T-helper 1 cell treated with Interleukin-12 subunit alpha and Interleukin-12 subunit beta and Interleukin-4 antibody, amounts not matched to agents 30 ng/mL and 1 ng/mL, for 36 hours (primary cell): ENCODE measurements around the gene MXI1. TPM values are rescaled to one million over a fixed set of nuclear protein-coding genes. Genes with fewer than 3 reads are reported as not detected.
"Not testable (repeated sequence)": the region's sequence is repeated elsewhere in the genome, so short reads cannot be mapped to it uniquely, and the experiment has no call there.

Experiments used
- intact Hi-C: fragments of 100-400 bp; cut with micrococcal nuclease; formaldehyde crosslinking; loops from one replicate; pipeline ENCODE4 v1.15.1; 2024
- total RNA-seq: library from RNA; stranded (reverse); gene quantifications from 2 replicates; pipeline ENCODE4 v1.2.3, GENCODE V29; 2022

The MXI1 gene
- total RNA-seq, 1 donor from 2014 or later, result 16.7 TPM

DNA sequence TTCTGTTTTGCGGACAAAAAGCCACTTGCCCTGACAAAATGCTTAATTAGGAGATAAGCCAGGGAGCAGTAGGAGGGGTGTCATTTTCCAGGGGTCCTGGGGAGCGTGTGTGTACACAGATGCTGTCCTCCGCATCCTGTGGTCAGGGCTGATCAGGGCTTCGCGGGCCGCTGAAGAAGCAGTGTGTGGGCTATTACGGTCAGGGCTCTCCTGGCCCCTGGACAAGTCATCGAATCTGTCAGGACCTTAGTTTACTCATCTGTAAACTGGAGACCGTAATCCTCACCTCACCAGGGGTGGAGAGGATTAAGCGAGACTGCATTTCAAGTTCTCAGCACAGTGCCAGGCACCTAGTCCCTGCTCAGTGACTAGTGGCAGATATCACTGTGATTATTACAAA is 26.0 kb upstream of the MXI1 start:
- intact Hi-C loops, result no loop called here

DNA sequence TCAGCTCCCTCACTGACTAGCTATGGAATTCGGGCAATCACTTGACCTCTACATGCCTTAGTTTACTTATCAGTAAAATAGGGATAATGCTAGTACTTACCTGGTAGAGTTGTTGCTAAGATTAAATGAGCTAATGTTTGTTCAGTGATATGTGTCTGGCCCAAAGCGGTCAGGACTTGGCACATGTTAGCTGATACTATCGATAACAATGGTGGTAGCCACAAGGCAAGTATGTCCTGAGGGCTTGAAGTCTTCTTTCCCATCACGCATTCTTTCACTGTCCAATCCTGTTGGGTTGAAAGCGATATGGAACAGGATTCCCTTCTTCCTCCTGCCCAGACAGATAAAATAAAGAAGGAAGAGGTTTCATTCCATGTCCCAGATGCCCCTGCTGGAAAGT is 25.5 kb upstream of the MXI1 start:
- intact Hi-C loops, result no loop called here

DNA sequence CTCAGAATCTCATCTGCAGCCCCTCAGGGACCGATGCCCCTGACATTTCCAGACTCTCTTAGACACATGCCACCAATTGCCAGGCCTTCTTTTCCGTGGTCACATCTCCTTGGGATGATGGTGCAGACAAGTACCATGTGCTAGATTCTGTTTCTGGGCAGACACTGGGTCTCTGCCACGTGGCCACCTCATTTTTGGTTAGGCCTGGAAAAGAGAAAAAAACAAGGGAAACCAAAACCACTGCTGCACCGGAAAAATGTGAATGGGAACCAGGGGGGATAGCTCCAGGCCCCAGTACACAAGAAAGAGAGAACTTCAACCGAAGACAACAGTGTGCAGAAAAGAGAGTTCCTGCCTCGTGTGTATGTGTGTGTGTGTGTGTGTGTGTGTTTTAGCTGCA is 23.0 kb upstream of the MXI1 start:
- intact Hi-C loops, result no loop called here

DNA sequence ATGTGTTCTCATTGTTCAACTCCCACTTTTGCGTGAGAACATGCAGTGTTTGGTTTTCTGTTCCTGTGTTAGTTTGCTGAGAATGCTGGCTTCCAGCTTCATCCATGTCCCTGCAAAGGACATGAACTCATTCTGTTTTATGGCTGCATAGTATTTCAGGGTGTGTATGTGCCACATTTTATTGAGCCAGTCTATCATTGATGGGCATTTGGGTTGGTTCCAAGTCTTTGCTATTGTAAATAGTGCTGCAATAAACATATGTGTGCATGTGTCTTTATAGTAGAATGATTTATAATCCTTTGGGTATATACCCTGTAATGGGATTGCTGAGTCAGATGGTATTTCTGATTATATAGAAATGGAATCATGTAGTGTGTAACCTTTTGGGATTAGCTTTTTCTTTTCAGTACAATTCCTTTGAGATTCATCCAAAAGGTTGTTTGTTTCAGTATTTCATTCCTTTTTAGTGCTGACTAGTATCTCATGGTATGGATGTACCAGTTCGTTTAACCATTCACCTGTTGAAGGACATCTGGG is 21.7 kb upstream of the MXI1 start:
- intact Hi-C loops, result not testable (repeated sequence)

DNA sequence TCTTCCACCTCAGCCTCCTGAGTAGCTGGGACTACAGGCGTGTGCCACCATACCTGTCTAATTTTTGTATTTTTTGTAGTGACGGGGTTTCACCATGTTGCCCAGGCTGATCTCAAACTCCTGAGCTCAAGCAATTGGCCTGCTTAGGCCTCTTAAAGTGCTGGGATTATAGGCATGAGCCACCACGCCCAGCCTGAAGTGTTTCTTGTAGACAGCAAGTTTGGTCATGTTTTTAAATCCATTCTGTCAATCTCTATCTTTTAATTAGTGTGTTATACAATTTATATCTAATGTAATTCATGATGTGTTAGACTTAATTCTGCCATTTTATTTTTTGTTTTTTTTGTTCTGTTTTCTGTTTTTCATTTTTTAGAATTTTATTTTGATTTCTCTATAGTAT is 17.2 kb upstream of the MXI1 start:
- intact Hi-C loops, result no loop called here

DNA sequence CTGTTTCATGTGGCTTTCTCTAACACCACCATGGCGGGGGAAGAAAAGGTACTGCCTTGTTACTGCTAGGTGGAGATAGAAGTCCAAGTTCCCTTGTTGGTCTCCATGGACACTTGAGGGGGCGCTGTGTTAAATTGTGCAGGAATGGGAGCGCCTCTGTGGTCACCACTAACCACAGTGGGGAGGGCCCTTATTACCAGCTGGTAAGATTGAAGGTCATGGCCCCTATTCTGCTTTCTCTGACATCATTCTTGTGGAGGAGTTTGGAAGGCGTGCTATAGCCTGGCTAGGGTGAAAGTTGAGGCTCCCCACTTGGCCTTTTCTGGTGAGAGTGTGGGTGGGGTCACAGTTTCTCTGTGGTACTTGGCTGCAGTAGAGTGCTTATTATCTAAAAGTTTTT is 14.9 kb upstream of the MXI1 start:
- intact Hi-C loops, result no loop called here

DNA sequence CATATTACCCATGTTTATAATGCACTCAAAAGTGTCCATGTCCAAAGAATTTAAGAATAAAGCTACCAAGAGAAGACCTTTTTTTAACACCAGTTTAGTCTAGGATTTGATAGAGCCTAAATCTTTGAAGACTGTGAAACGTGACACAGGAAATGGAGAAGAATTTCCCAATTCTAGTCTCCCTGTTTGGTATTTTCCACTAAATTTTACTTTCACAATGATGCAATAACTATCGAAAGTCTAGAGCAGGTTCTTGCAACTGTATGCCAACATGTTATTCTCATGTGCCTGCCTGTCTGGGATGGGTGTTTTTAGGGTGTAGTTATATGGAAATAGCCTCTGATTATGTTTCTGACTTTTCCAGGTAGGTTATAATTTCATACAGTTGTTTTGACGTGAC is 6.9 kb upstream of the MXI1 start:
- intact Hi-C loops, result no loop called here

DNA sequence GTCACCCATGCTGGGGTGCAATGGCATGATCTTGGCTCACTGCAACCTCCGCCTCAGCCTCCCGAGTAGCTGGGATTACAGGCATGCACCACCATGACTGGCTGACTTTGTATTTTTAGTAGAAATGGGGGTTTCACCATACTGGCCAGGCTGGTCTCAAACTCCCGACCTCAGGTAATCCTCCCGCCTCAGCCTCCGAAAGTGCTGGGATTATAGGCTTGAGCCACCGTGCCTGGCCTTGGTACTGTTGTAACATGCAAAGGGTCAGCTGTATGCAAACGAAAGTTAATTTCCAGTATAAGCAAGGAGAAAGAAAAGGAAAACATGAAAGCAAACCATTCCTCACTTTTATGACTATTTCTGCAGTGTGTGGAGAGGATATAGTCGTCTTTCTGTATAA is 6.4 kb upstream of the MXI1 start:
- intact Hi-C loops, result not testable (repeated sequence)

DNA sequence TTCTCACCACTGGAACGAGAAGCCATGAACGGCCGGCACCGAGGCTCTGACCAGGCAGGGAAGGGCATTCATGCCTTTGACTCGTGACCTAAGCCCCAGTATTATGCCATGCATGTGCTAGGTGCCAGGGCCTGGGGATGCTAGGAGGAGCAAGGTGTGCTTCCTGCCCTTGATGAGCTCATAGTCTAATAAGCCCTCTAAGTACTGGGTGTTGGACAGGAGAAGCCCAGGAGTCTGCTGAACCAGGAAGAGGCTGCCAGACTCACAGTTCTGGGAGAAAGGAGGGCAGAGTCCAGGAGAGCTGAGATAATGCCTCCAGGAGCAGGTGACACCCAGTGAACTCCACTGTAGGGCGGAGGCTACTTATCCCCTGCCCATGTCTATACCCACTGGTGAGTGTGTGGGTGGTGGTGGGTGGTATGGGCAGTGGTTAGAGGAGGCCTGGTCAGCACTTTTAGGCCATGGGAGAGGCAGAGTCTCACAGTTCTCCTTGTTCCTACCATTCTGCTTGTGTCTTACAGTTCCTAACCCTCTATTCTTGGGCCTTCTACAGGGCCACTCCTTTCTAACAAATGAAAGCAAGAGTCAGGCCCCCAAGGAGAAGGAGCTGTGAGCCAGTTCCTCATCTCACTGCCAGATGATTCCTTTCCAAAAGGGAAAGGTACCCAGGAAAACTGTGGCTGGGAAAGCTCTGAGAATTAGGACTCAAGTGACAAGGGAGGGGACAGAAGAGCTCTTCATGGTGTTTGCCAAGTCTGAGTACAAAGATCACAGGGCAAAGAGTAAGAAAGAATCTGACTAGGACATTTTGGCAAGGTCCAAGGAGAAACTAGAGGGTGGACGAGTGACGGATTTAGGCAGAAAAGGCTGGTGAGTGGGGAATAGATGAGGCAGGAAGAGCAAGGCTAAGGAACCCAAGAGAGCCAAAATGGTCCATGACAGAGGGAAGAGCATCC is 3.6 kb upstream of the MXI1 start:
- intact Hi-C loops, result no loop called here

DNA sequence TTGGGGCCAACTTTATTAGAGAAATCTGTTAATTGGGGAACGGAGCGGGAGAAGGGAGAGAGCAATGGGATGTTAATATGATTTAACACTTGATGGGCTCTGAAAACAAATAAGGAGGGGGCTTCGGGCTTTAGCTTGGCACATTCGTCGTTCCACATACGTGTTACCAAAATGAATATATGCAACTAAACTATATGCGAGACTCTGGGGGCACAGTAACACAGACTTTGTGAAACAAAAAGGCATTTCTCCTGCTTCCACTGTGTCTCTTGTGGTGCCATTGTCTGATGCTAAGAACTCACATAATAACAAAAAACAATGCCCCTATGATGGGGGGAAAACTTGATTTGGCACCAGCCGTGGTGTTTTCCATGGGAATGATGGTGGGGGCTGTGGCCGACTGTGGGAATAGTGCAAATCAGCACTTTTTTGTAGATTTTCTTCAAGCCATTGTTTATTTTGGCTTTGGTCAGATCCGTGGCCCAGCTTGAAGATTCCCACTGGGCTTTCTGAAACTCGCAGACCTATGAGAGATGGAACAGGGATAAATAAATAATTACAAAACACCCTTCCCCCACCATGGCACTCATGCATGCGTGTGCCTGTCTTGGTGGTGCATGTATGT is 2.2 kb upstream of the MXI1 start:
- intact Hi-C loops, result no loop called here

DNA sequence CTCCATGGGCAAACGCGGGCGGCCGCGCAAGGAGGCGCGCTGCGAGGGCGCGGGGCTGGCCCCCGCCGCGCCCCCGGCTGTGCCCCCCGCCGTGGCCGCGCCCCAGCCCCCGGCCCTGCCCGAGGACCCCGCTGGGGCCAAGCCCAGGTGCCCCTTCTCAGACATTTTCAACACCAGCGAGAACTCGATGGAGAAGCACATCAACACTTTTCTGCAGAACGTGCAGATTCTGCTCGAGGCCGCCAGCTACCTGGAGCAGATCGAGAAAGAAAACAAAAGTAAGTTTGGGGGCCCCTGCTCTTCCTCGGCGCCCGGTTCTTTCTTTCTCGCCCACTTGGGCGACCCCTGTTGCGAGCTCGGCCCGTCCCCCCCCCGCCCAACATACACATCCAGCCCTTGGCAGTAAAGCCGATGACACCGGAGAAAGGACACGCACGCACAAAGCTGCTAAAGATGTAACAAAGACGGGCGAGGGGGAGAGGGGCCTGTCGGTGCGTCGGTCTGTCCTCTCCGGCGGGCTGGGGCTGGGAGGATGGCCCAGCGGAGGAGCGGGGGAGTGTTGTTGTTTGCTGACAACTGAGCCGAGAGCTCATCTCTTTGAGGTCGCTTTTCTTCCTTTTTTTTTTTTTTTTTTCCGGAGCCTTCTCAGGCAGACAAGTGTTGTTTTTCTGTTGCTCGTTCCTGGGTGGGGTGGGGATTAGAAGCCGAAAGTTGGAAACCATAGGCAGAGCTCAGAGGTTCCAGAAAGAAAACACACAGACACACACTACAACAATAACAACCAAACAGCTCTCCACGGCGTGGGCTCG is 604 bp downstream of the MXI1 start:
- intact Hi-C loops, result loop anchor here (1.0 to 2.0 kb wide), 7 partner anchors 45 to 289 kb away; partner anchors contain the start of genes DUSP5 and XPNPEP1

DNA sequence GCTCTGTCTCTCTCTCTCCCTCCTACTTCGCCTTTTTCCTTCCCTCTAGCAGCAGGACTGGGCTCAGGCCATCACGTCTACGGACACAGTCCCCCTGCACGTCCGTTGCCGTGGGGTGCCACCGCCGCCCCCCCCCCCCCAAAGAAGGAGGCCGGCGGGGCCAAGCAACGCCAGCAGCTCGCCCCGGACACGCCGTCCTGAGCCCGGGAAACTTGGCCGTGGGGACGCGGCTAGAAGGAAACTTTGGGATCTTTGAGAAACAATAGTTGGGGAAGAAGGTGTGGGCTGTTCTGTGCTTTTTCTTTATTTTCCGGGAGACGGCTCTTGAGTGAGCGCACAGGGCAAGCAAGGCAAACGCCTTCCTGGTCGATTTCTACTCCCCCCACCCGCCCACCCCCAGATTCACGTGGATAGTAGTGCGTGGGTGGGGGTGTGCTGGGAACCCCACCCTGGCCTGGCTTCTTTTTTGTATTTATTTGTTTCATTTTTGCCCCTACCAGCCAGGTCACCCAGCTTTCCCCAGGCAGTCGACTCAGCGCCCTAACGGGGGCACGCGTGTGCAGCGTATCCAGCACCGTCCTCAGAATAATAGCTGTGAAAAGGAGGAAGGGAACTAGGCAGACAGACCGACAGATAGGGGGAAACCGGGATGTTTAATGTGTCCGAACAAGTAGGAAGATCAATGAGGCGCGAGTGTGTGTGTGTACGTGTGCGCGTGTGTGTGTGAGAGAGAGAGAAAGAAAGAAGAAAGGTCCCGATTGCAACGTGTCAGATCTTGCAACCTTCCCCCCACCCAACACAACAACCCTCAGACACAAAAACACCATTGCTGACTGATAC is 1.4 kb downstream of the MXI1 start:
- intact Hi-C loops, result loop anchor here (1.0 to 2.0 kb wide), 7 partner anchors 44 to 286 kb away; partner anchors contain the start of gene XPNPEP1

DNA sequence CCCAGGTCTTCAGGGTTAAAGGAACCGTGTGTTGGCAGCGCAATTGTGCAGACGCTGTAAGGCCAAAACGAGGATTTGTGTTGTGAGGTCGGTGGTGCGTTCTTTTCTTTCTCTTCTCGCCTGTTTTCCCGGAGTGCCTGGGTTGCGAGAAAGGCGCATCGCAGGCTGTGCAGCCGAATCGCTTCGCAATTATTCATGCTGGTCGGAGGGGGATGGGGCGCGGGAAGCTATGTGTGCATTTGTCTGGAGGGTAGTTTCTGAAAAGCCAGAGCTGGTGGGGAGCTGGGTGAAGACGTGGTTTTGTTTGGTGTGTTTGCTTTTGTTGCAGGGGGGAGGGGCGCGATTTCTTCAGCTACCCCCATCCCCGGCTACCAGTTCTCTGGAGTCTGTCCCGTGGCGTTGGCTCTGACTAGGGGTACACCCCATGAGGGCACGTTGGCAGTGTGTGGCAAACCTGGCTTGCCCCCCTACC is 2.1 kb downstream of the MXI1 start:
- intact Hi-C loops, result loop anchor here (1.0 to 2.0 kb wide), 5 partner anchors 43 to 287 kb away; partner anchors contain the start of gene XPNPEP1

DNA sequence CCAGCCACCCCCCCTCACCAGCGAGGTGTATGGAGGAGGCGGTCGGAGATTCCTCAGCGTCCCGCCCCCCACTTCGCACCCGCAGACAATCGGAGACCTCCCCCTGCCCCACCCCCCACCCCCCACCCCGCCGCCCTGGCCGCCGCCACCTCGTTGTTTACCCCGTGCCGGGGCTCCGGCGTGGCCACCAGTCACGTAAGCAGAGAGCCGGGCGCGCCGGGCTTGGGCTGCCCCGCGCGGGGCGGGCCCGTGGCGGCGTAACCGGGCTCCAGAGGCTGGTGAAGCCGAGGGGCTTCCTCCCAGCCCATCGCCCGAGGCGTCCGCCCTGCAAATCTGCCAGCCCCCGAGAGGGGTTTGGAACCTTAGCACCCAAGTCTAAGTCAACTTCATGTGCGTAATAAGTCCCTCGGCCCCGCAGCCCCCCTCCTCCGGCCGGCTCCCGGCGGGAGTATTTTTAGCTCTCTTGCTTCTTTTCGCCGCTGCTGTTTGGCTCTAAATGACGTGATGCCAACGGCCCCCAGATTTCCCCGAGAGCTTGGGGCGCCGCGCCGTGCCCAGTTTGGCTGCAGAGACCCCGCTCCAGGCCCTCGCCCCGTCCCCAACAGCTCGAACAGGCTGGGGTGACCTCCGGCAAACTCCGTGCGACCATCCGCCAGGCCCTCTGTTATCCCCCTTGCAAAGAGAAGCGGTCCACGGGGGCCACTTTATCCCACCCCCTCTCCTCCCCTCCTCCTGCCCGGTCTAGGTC is 2.7 kb downstream of the MXI1 start:
- intact Hi-C loops, result loop anchor here (1.0 to 5.0 kb wide), 6 partner anchors 43 to 662 kb away; partner anchors contain the start of genes PDCD4 and XPNPEP1

DNA sequence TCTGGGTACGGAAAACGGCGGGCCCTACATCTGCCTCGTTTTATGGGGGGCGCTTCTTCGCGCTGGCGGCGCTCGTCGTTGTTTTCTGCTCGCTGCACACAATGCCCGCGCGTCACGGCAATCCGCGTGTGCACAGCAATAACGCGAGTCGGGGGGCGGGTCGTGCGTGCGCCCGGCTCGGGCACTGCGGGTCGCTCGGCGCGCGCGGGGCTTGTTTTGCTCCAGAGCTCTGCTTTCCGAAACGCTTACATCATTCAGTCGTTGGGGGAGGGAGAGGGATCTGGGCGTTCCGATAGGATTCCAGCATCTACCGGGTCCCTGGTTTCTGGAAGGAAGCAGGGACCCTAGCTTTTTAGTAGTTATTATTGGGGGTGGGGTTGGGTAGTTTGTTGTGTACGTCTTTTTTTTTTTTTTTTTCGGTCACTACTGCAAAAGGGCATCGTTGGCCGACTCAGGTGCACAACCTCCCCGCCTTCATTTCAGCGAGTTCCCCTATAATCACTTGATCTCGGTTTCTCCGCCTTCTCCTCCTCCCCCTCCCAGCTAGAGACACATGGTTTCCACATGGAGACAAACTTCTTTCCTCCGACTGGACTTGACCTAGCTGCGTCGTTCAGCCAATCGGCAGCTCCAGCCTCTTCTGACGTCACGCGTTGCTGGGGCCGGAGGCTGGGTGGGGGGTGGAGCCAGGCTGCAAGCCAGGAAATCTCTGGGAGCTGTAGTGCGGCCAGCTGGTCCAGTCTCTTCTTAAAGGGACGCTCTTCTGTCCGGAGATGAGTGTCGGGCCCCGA is 3.5 kb downstream of the MXI1 start:
- intact Hi-C loops, result loop anchor here (1.0 to 5.0 kb wide), 3 partner anchors 203 to 661 kb away; partner anchors contain the start of genes PDCD4 and SMC3

DNA sequence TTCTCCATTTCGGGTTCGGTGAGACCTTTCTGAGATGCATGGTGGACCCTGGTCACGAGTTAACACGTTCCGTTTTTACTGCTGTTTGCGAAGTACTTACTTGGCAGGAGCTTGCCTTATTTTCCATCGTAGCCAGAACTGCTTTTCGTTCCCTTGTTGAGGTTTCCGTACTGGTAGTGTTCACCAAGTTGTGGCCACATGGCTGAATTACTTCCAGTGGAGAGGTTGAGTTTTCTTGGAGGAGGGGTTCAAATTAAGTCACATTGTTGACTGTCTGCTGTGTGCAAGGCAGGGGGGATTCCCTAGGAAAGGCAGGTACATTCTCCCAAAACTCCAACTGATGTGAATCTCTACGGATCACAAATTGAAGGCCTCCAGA is 4.0 kb downstream of the MXI1 start:
- intact Hi-C loops, result loop anchor here (1.0 to 5.0 kb wide), 3 partner anchors 203 to 661 kb away; partner anchors contain the start of genes PDCD4 and SMC3

DNA sequence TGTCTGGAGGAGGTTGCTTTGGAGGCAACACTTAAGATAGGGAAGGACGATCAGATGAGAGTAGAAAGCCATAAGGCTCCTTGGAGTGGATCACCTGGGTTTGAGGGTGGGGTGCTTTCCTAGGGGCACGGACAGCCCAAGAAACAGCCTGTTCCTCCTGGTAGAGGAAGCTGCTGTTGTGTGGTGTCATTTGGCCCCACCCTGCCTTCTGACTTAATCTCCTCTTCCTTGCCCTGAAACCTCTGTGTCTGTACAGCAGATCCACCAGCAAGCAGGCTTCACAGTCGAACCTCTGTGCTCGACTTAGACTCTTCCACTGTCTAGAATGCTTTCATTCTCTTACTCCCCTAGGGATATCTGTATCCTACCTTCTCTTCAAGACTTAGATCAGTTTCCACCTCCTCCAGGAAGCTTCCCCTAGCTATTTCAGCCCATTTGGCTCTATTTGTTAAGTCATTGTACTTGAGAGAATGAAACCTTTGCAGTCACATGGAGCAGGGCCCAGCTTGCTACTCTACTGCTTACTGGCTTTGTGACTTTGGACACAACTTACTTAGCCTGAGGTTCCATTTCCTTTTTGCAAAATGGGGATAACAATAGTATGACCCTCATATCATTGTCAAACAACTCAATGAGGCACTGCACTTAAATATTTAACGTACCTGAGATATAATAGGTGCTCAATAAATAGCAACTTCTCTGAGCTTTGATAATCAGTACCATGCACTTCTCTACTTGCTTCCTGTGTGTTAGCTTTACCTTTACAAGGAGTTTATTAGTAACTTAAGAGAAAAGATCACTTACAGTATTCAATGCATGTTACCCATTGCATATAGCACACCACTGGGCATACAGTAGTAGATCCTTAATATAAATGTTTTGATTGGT is 5.0 kb downstream of the MXI1 start:
- intact Hi-C loops, result loop anchor here (1.0 to 5.0 kb wide), 7 partner anchors 9 to 707 kb away; partner anchors contain the start of genes BBIP1, PDCD4, SHOC2 and SMNDC1
